ENCODE data around the gene GPR31.

GPR31 gene

DNA sequence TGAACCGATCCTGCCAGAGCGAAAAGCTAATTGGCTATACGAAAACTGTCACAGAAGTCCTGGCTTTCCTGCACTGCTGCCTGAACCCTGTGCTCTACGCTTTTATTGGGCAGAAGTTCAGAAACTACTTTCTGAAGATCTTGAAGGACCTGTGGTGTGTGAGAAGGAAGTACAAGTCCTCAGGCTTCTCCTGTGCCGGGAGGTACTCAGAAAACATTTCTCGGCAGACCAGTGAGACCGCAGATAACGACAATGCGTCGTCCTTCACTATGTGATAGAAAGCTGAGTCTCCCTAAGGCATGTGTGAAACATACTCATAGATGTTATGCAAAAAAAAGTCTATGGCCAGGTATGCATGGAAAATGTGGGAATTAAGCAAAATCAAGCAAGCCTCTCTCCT is 20.7 kb downstream of the GPR31 start:
- no peak for DNase-seq

DNA sequence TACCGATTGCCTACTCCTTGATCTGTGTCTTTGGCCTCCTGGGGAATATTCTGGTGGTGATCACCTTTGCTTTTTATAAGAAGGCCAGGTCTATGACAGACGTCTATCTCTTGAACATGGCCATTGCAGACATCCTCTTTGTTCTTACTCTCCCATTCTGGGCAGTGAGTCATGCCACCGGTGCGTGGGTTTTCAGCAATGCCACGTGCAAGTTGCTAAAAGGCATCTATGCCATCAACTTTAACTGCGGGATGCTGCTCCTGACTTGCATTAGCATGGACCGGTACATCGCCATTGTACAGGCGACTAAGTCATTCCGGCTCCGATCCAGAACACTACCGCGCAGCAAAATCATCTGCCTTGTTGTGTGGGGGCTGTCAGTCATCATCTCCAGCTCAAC is 21.4 kb downstream of the GPR31 start:
- peak; percentile 51 for DNase-seq

DNA sequence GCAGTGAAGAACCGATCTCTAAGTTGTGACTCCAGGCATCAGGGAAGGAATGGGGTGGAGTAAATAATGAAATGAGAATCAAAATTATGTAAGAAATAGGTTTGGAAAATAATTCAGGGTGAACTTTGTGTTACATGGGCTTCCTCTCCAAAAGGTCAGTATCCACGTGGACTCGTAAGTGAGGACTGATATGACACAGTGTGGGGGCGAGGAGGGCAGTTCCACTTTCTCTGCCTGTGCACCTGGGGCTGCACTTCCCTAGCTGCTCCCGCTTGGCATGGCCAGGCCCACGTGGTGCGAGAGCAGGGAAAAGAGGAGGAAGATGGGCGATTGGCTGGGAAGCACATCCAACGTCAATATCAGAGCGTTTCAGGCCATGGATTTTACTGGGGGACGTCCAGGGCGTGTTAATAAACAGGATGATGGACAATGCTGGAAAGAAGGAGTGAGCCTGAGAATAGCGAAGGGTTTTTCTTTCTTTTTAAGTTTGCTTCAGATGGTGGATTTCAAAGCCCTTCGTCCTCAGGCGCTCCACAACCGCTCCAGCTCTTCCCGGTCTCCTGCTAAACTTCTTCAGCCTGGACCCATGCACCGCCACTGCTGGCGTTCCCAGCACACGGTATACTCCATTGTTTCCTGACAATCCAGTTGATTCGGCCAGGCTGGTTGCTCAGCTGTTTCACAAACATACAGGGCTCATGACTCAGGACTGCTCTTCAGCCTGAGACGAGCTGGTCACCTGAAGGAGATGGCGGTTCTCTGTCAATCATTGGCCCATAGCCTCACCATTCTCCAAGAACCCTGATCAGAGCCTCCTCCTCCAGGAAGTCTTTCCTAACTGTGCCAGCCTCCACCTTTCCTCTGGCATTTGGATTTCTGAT is 23.1 kb downstream of the GPR31 start:
- no peak for DNase-seq

DNA sequence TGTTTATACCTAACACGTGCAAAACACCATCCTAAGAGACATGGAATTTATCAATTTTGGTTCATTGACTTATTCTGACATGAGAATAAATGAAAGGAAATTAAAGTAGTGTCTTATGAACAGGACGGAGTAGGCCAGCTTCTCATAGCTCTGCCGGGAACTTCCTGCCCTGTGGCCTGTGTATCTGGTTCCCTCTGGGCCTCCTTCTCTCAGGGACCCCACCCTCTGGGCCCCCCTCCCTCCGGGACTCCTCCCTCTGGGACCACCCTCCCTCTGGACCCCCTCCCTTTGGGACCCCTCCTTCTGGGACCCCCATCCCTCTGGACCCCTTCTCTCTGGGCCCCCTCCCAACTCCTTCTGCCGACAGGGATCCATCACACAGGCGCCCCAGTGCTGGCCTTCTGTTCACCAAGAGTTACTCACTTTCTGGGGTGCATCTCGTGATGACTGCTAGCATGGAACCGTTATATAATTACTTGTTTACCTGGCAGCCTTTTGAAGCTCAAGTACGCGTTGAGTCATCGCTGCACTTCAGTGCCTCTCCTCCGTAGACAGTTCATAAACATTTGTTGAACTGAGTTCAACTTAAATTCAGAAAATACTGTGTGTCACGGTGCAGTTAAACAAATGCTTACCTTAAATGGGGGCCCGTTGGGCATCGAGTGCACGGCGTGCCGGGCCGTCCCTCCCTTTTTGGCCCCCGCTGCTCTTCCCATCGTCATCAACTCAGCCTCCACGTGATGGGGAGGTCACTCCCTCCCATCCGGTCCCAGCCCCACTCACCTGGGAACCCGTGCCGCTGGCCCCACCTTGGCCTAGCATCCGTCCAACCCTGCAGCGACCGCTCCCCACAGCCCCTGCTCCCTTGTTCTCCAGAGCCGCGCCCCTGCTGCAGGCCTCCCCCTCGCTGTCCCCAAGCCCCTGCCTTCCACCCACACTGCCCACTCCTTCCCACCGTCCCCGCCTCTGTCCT is 26.8 kb downstream of the GPR31 start:
- DNase-seq: no peak

DNA sequence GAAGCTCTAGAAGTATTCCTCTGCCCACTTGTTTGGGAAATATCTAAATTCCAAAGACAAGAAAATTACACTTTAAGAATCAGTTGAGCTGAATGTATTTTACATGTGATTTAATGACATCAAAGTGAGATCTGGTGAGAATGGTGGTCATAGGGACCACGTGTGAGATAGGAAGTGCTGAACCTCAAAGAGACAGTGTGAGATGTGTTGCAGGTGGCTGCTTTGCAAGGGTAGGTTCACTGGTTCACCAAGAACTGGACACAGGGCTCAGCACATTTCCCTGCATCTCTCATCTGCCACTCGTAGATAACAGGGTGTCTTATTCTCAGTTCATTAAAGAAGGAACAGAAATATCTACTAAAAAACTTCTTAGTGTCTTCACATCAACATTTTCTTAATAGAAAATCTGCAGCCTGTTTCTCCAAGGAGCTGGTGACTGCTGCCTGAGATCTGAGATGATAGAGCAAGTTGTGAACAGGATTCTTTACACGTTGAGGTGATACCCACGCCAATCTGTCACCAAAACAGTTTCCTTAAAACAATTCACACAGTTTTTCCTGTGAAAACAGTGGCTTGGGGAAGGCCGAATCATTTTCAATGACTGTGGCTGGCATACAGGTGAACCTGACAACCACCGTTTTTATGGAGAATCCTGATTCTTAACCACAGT is 27.6 kb downstream of the GPR31 start:
- no peak for DNase-seq

DNA sequence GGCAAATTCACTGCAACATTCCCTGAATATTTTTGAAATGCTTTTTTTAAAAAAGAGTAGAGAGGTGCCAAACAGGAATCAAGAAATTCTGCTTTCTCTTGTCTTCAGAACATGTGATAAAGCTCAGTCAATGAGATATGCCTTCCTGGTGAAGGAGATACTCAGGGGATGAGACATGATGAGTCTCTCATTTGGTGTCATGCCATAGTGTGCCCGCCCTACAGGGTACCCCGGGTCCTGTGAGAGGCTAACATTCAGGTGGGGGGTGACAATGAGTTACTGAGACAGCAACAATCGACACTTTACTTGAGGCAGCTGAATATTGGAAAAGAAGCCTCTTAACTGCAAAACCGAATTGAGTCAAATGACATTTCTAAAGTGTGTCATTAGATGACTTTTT is 28.2 kb downstream of the GPR31 start:
- no peak for DNase-seq

DNA sequence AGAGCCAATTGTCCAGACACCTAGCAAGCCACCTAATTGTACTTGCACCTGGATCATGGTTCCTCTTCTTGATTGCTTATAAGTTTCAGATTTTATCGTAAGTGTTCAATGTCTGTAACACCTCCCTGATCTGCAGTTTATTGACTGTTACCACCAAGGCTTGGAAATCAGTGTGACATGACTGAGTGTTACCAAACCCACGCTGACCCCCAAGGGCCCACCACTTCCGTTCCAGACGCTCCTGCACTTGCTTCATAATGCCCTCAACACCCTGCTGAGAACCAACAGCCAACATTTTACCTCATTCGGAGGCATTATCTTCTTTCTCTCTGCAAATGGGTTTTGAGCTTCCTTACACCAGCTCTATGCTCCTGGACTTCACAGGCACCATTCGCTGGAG is 28.6 kb downstream of the GPR31 start:
- no peak for DNase-seq

DNA sequence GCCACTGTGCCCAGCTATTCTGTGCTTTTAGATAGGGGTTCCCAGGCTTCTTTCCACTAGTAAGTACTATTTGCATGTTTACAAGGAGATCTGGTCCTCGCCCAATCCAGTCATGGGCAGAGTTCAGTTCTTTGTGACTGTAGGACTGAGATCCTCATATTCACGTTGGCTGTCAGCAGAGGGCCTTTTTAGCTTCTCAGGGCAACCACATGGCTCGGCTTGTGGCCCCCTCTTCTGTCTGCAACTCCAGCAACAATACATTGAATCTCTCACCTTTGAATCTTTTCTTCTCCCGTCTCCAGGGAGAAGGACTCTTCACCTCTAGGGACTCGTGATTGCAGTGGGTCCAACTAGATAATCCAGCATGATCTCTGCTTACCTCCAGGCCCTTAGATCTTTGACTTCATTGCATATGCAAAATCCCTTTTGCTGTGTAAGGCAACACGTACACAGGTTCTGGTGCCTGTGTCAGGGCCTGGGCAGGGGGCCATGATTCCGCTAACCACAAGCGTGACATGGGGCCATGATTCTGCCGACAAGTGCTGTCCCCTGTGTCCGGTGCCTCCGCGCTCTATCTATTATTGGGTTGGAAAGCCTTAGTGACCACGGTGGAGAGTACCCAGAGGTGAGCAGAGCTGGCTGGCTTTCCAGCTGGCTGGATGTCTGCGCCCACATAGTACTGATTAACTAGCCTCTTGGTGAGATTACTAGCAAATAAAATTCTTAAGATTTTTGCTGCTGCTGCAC is 29.8 kb downstream of the GPR31 start:
- DNase-seq: no peak

DNA sequence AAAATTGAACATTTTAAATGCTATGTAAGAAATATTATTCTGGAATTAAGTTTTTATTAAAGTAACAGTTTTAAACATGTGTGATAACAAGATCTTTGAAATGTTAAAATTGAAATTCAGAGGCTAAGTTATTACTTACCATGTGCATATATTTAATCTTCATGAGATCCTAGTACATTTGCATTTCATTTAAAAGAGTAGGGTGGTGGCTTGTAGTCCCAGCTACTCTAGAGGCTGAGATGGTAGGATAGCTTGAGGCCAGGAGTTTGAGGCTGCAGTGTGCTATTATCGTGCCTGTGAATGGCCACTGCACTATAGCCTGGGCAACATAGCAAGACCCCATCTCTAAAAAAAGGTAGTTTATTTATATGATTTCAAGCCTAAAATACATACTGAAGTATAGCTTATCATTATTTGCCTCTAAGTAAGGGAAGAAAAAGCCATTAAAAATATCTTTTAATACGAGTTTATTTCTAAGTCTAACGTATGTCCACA is 31.9 kb downstream of the GPR31 start:
- DNase-seq: no peak

DNA sequence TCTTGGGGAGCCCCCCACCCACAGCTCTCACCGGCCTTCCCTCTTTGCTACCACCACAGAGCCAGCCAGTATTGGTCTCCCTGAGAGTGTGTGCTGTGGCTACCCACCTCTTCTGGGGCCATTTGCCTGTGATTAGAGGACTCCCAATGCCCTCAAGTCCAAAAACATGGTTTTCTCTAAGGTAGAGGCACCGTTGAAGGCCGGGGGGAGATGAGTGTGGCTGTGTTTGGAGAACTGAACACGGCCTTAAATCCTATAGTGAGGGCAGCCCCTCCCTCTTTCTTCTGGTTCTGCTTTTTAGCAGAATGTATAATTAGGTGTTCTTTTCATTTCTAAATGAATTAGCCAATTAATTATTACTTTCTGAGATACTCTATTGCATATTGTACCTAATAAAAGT is 32.4 kb downstream of the GPR31 start:
- no peak for DNase-seq

DNA sequence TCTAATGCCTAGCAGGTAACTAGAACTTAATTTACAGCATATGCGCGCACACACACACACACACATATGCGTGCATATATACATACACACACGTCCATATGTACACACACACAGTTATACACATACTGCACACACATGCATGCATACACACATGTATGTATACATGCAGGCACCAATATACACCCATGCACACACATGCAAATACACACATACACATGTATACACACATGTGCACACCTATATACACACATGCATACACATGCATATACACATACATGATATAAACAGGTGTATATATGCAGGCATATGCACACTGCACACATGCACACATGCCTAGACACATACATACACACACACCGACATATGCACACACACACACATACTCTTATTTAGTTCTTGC is 33.0 kb downstream of the GPR31 start:
- DNase-seq: no peak

DNA sequence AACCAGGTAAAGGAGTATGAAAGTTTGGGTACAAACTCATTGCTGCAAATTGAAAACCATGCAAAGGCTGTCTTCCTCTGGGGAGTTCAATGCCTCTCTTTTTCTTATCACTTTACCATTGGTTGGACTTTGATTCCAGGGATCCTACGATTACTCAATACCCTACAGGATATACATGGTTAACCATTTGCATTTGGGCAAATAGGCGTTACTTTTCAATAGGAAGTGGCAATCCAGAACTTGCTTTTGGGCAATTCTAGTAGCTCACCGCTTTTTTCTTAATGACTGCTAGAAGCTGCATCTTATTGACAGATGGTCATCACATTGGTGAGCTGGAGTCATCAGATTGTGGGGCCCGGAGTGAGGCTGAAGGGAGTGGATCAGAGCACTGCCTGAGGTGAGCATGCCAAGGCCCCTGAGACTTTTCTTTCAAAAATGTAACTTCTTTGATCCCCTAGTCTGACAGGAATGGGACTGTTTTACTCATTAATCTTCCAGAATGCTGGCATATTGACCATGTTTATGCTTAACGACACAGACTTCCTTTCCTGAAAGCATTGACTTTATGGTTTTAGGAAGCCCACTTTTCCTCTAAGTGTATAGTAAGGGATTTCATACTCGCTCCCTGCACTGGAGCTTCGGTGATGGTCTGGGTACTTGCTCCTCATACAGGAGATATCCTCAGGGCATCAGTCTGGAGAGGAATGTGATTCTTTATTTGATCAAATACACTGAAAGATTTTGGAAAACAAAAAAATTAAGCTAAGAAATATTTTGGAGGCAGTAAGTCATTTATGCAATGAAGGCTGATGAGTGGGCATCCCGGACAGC is 34.7 kb downstream of the GPR31 start, which contains the start of gene CCR6:
Gene CCR6, plus strand, starts transcription at position 270 of the 831 bp plus-strand sequence. CDS start 13,039 bp downstream, outside the sequence.
- no peak for DNase-seq

DNA sequence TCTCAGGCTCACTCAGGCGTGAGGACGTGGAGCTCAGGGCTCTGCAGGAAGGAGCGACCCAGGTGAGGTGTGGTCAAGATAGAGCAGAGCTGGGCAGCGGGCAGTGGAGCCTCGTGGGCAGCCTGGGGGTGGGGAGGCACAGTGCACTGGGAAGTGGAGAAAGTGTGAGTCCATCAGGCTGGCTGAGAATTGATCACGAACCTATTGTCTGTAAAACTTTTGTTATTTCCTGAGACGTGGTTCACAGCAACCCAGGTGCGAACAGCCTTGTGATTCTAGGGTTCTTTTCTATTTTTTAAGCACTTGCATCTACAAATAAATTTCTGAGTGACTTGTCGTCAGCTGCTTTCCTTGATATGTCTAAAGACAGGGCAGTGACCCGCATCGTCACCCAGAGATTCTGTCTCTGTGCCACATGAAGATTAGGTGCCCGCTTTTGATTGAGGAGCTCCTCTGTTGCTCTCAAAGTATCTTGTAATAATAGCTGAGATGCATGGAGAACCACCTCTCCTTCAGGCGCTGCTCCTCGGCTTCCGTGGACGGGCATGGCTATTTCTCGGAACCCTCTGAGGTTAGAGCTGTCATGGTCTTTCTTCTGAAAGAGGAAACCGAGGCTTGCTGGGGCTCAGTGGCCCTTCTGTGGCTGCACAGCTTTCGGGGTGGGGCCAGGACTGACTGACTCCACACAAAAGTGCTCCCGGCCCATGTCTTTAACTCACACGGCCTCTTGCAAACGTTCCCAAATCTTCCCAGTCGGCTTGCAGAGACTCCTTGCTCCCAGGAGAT is 35.5 kb downstream of the GPR31 start:
- DNase-seq: no peak

DNA sequence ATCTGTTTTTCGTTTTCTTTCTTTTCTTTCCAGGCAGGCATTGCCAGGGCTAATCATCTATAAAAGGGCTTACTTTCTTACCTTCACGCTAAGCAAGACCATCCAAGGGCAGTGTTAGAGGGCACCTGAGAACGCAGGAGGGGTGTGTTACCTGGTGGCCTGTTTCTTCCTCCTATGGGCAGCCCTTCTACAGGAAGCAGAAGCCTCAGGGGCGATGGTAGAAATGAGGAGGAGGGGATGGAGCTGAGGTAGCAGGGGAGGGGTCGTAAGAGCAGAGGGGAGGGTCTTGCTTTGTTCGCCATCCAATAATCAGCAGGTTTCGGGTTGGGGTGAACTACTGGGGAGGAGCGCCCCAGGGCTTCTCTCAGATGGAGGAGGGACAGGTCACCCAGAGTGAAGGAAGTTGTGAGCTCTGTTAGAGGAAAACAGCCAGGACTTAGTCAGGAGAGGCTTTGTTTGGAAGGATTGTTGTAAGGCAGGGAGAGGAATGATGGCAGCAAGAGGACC is 36.4 kb downstream of the GPR31 start:
- no peak for DNase-seq

DNA sequence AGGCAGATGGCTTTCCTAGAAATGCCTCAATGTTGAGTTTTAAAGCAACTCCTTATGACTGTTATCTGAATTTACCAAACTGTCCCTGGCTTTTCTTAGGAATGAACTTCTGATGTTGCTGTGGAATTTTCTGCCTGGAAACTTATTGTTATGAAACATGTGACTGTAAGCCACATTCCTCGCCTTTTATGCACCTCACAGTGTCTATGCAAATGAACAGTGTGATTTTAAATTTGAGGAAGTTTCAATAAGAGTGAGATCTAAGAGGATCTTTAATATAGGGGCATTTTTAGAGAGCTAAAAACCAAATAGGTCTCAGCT is 37.2 kb downstream of the GPR31 start:
- DNase-seq: no peak

DNA sequence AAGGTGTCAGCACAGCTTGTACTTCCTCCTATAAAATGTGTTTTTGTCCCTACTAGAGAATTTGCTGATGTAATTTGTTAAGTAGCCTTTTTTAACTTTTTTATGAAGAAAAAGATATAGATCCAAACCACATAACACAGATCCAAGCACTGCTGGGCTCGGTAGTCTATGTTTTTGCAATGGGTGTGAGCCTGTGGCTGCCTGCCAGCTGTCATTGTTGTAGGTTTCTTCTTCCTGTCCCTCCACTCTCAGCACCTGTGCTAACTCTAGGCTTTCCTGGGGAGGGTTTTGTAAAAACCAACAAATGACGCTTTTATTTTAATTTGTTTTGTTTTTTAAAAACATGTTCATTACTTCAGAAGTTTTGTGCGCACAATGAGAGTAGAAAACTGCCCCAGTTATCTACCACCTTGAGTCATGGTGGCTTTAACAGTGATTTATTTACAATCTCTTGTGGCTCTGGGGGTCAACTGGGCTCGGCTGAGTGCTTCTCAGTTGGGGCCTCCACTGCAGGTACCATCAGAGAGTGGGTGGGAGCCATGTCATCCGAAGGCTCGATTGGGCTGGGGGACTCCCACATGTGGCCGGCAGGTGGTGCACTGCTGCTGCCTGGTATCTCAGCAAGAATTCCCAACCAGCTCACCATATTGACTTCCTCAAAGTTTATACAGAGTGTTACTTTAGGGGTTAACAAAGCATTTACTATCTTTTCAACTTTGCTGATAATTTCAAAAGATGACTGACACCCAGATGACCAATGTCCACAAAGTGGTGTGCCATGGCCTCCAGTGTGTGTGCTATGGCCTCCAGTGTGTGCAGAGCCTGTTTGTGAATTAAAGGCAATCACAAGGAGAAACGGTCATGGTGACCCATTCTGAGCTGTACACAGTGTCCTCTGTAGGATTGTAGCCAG is 37.9 kb downstream of the GPR31 start:
- DNase-seq: no peak

DNA sequence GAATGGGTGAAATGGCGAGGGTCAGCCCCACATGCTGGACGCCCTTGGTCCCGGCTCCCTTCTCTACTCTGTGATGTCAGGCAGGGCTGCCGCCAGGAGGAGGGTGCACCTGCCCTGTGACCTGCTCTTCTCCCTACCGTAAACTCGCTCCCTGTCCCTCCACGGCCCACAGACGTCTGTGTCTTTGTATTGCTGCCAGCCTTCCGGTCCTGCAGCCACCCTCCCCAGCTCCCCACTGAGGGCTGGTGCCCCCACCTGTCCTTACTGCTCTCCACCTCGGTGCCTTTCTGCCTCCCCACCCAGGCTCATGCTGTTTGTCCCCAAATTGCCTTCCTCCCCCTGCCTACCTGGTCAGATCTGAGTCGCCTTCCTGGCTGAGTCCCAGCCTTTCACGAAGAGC is 38.9 kb downstream of the GPR31 start:
- DNase-seq: no peak

DNA sequence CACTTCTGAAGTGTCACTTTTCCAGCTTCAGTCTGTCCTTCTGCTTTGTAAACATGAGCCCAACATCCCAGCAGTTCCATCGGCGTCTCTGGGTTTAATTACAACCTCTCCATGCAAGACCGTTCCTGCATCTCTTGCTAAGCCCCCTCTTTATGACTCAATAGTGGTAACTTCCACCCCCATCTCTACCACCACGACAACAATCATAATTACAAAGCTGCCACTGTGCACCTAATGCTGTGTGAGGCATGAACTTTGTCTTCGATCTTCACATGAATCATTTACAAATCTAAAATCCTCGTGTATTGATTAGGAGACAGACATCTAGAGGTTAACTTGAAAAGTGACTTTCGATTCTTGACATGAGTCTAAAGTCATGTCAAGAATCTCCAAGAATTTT is 39.8 kb downstream of the GPR31 start:
- DNase-seq: no peak

DNA sequence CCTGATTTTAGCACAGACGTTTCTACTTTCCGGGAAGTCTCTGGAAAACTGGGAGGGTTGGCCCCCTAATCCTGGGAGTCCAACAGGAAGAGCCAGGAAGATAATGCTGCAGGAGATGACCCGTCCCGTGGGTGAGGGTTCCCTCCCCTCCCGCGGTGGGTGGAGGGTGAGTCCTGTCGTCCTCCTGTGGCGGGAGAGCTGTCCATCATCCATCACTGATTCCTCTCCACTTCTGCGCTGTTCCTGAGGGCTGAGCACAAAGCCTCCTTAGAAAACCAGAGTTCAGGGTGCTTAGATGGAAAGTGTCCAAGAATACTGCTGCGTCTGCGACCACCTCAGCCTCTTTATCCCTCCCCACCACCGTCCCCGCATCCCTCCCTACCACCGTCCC is 40.9 kb downstream of the GPR31 start:
- no peak for DNase-seq

Measured in activated CD8-positive, alpha-beta memory T cell treated with anti-CD3 and anti-CD28 coated beads for 24 hours (primary cell).